Measurements from ENCODE around the gene WBP2. TPM values are rescaled to one million over a fixed set of nuclear protein-coding genes. Genes with fewer than 3 reads are reported as not detected.
A peak's percentile ranks its signal among the peaks of the same experiment; 100 is the strongest.

The WBP2 gene
- total and polyA plus RNA-seq, 2 of the 8 experiments (the other 6 are each of a cell fraction or from before 2014, with no cell fraction given): 48.2 to 71.2 TPM

DNA sequence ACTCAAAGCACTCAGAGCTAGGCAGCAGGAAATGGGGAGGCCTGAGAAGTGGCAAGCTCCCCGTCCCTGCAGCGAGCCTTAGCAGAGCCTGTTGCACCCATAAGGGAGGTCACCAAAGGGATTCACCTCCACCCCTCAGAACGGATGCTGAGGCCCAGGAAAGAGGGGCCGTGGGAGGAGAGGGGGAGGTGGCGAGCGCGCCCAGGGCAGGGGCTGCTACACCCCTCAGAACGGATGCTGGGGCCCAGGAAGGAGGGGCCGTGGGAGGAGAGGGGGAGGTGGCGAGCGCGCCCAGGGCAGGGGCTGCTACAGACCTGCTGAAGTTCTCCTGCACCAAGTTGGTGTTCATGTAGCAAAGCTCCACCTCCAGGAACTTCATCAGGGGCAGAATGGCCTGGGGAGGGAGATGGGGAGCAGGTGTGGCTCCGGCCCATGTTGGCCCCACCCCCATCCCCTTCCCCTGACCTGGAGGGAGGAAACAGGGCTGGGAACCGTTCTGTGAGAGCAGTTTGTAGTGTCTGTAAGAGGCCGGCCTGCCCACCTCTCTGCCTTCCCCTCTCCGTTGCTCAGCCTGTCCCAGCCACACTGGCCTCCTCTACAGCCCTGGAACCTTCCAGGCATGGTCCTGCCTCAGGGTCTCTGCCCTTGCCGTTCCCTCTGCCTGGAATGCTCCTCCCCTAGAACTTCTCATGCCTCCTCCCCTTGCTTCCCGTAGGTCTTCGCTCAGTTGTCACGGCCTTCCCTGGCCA is 22.3 kb downstream of the WBP2 start (continued):
- no peak for TF ChIP-seq CBX5 (IDR thresholded peaks at IDR 0.05; ENCODE audit: low read depth, low read length)
- TF ChIP-seq, protein P1, sequence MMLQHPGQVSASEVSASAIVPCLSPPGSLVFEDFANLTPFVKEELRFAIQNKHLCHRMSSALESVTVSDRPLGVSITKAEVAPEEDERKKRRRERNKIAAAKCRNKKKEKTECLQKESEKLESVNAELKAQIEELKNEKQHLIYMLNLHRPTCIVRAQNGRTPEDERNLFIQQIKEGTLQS (IDR thresholded peaks at IDR 0.05; ENCODE audit: insufficient read depth, low read depth, low read length): no peak
- no peak for TF ChIP-seq SIX5 (IDR thresholded peaks at IDR 0.05; ENCODE audit: low read depth, low read length)
- peak; percentile 81; the same call in 1 of the 2 replicates for TF ChIP-seq KDM1A (IDR thresholded peaks at IDR 0.05; ENCODE audit: borderline replicate concordance, low read length)
- TF ChIP-seq SP2 (IDR thresholded peaks at IDR 0.05; ENCODE audit: low read length): no peak
- TF ChIP-seq SRF (IDR thresholded peaks at IDR 0.05; ENCODE audit: low read depth, low read length): no peak
- TF ChIP-seq HDAC2 (IDR thresholded peaks at IDR 0.05; ENCODE audit: borderline replicate concordance in 1 of 2, low read depth in 2 of 2, low read length in 2 of 2): 0 out of 4 replicates have a peak, but pooled peaks of 1 of the 2 experiments have one; percentile 78
- no peak for TF ChIP-seq JUN (IDR thresholded peaks at IDR 0.05; ENCODE audit: low read depth, low read length)
- peak; percentile 89 for TF ChIP-seq TEAD4 (IDR thresholded peaks at IDR 0.05; ENCODE audit: low read depth, low read length)
- TF ChIP-seq, protein P2, sequence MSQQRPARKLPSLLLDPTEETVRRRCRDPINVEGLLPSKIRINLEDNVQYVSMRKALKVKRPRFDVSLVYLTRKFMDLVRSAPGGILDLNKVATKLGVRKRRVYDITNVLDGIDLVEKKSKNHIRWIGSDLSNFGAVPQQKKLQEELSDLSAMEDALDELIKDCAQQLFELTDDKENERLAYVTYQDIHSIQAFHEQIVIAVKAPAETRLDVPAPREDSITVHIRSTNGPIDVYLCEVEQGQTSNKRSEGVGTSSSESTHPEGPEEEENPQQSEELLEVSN (IDR thresholded peaks at IDR 0.05): no peak
- TF ChIP-seq YY1 (IDR thresholded peaks at IDR 0.05; ENCODE audit: low read depth, low read length): 0 out of 2 replicates have a peak, but pooled peaks have one; percentile 3
- TF ChIP-seq CHD2 (IDR thresholded peaks at IDR 0.05; ENCODE audit: low read length): no peak
- no peak for TF ChIP-seq RNF2 (IDR thresholded peaks at IDR 0.05; ENCODE audit: borderline replicate concordance, low read depth, low read length, missing control alignments, poor library complexity, severe bottlenecking)
- TF ChIP-seq TCF12 (IDR thresholded peaks at IDR 0.05; ENCODE audit: low read depth, low read length): no peak
- TF ChIP-seq POLR2A (IDR thresholded peaks at IDR 0.05; ENCODE audit: control extremely low read depth in 1 of 2, low read depth in 2 of 2, low read length in 2 of 2): no peak
- TF ChIP-seq RBBP5 (IDR thresholded peaks at IDR 0.05; ENCODE audit: borderline replicate concordance, low read depth, low read length): no peak
- peak; percentile 29 for TF ChIP-seq TAF7 (optimal IDR thresholded peaks at IDR 0.05; ENCODE audit: borderline replicate concordance, low read depth, low read length)
- TF ChIP-seq, protein P3, sequence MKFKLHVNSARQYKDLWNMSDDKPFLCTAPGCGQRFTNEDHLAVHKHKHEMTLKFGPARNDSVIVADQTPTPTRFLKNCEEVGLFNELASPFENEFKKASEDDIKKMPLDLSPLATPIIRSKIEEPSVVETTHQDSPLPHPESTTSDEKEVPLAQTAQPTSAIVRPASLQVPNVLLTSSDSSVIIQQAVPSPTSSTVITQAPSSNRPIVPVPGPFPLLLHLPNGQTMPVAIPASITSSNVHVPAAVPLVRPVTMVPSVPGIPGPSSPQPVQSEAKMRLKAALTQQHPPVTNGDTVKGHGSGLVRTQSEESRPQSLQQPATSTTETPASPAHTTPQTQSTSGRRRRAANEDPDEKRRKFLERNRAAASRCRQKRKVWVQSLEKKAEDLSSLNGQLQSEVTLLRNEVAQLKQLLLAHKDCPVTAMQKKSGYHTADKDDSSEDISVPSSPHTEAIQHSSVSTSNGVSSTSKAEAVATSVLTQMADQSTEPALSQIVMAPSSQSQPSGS (IDR thresholded peaks at IDR 0.05; ENCODE audit: low read length): no peak
- no peak for TF ChIP-seq CREB1 (IDR thresholded peaks at IDR 0.05)
- TF ChIP-seq GTF2F1 (IDR thresholded peaks at IDR 0.05; ENCODE audit: borderline replicate concordance, low read depth, low read length): no peak
- no peak for TF ChIP-seq EP300 (IDR thresholded peaks at IDR 0.05; ENCODE audit: borderline replicate concordance in 1 of 2, low read depth in 2 of 2, low read length in 2 of 2)
